Measurements from ENCODE around the gene LSM14B.

LSM14B gene

DNA sequence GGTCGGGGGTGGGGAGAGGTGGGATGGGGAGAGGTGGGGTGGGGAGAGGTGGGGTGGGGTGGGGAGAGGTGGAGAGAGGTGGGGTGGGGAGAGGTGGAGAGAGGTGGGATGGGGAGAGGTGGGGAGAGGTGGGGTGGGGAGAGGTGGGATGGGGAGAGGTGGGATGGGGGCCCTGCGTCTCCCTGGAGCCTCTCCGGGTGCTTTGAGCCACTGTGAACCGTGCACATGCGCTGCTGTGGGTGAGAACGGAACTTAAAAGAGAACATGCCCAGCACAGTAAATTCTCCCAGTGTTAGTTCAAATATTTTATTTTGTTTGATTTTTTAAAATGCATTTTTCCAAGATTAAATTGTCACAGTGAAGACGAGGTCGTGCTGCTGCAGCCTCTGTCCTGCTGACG is 38.0 kb downstream of the LSM14B start:
- no peak overlapping the region for H3K23ac ChIP-seq (ENCODE audit: low read length)
- no peak overlapping the region for H2AK5ac ChIP-seq (ENCODE audit: low read length)
- H3K4me3 ChIP-seq (ENCODE audit: low read depth, low read length): no peak overlapping the region
- H3K18ac ChIP-seq (ENCODE audit: low read length): no peak overlapping the region
- DNase-seq: no peak
- H3K79me2 ChIP-seq (ENCODE audit: control insufficient read depth, insufficient read depth, low read length, poor library complexity): peaks cover 9% of the 10 kb centered on the region
- no peak overlapping the region for H3K4me2 ChIP-seq (ENCODE audit: low read length)
- WGBS (ENCODE audit: extremely low coverage, insufficient coverage, insufficient read length): no CpG with 5 or more reads among the region's 9 CpGs
- no peaks in the 10 kb centered on the region for H3K27me3 ChIP-seq (ENCODE audit: insufficient read depth, low read length)
- H2AFZ ChIP-seq (ENCODE audit: insufficient read depth, low read length, poor library complexity): no peak overlapping the region
- H3K14ac ChIP-seq (ENCODE audit: low read length): no peak overlapping the region
- H4K8ac ChIP-seq (ENCODE audit: low read depth, low read length): no peak overlapping the region
- no peak overlapping the region for H4K91ac ChIP-seq (ENCODE audit: low read depth, low read length)
- no peaks in the 10 kb centered on the region for H3K79me1 ChIP-seq (ENCODE audit: low read length)
- H2BK5ac ChIP-seq (ENCODE audit: low read depth, low read length, poor library complexity): no peak overlapping the region
- no peak overlapping the region for H2BK12ac ChIP-seq (ENCODE audit: low read length)
- peaks cover 54 to 58% of the 10 kb centered on the region in 2 experiments for H3K36me3 ChIP-seq (ENCODE audit: control insufficient read depth in 1 of 2, insufficient read depth in 2 of 2, low read length in 2 of 2)
- no peak overlapping the region for H3K4ac ChIP-seq (ENCODE audit: low read depth, low read length)
- H3K9me3 ChIP-seq (ENCODE audit: insufficient read depth, low read depth, low read length): no peaks in the 10 kb centered on the region
- no peak overlapping the region for H2BK120ac ChIP-seq (ENCODE audit: insufficient read depth, low read length, poor library complexity)
- H3K9ac ChIP-seq (ENCODE audit: low read length): no peak overlapping the region
- H4K12ac ChIP-seq (ENCODE audit: low read depth, low read length): no peak overlapping the region
- H3K4me1 ChIP-seq (ENCODE audit: control insufficient read depth in 1 of 2, insufficient read depth in 2 of 2, low read length in 2 of 2): peaks cover 24 to 28% of the 10 kb centered on the region in 2 experiments
- no peak overlapping the region for H3K27ac ChIP-seq (ENCODE audit: low read depth, low read length)

DNA sequence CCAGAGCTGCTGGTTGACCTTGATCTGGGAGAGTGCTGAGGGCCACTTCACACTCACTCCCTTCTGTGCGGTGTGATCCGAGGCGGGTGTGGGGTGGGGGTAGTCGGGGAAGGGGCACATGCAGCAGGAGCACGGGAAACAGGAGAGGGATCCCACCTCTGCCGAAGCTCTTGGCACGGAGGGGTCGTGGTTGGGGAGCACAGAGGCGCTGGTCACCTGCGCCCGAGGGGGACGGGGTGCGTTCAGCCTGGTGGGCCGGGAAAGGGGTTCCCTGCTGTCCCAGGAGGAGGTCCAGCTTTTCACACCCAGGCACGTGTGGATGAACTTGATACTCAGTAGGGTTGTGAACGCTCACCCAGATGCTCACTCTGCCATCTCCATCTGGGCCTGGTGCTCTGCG is 38.6 kb downstream of the LSM14B start:
- Histone ChIP-seq H2BK12ac (ENCODE audit: low read length) (no peak overlapping the region), H4K12ac (ENCODE audit: low read depth, low read length) (no peak overlapping the region), H2AFZ (ENCODE audit: insufficient read depth, low read length, poor library complexity) (no peak overlapping the region), H3K79me2 (ENCODE audit: control insufficient read depth, insufficient read depth, low read length, poor library complexity) (peaks cover 9% of the 10 kb centered on the region), H3K36me3 (ENCODE audit: control insufficient read depth in 1 of 2, insufficient read depth in 2 of 2, low read length in 2 of 2) (peaks cover 59 to 64% of the 10 kb centered on the region in 2 experiments), H3K9me3 (ENCODE audit: insufficient read depth, low read depth, low read length) (no peaks in the 10 kb centered on the region), H3K9ac (ENCODE audit: low read length) (no peak overlapping the region), H3K4me2 (ENCODE audit: low read length) (no peak overlapping the region), H3K27ac (ENCODE audit: low read depth, low read length) (no peak overlapping the region), H3K27me3 (ENCODE audit: insufficient read depth, low read length) (no peaks in the 10 kb centered on the region), H2BK120ac (ENCODE audit: insufficient read depth, low read length, poor library complexity) (no peak overlapping the region), H3K23ac (ENCODE audit: low read length) (no peak overlapping the region), H2BK5ac (ENCODE audit: low read depth, low read length, poor library complexity) (no peak overlapping the region), H2AK5ac (ENCODE audit: low read length) (no peak overlapping the region), H4K8ac (ENCODE audit: low read depth, low read length) (no peak overlapping the region), H4K91ac (ENCODE audit: low read depth, low read length) (no peak overlapping the region), H3K4me3 (ENCODE audit: low read depth, low read length) (no peak overlapping the region), H3K79me1 (ENCODE audit: low read length) (no peaks in the 10 kb centered on the region), H3K4ac (ENCODE audit: low read depth, low read length) (no peak overlapping the region), H3K18ac (ENCODE audit: low read length) (peak overlapping the region; percentile 16), H3K4me1 (ENCODE audit: control insufficient read depth in 1 of 2, insufficient read depth in 2 of 2, low read length in 2 of 2) (peaks cover 17 to 23% of the 10 kb centered on the region in 2 experiments), H3K14ac (ENCODE audit: low read length) (no peak overlapping the region)
- no CpG with 5 or more reads among the region's 17 CpGs for WGBS (ENCODE audit: extremely low coverage, insufficient coverage, insufficient read length)
- no peak for DNase-seq

DNA sequence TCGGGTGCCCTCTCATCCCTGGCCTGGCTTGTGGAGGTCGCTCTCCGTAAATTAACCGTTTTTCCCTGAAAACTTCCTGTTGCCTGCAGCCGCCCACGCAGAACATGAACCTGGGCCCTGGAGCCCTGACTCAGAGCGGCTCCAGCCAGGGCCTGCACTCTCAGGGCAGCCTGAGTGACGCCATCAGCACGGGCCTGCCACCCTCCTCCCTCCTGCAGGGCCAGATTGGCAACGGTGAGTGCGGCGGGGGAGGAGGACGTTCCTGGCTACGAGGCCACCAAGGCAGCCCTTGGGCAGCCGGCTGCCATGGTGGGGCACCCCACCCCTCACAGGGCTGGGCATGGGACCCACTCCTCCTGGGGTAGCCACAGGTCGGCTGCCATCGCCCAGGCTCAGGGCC is 39.1 kb downstream of the LSM14B start:
- Histone ChIP-seq H2BK5ac (ENCODE audit: low read depth, low read length, poor library complexity) (no peak overlapping the region), H3K27me3 (ENCODE audit: insufficient read depth, low read length) (no peaks in the 10 kb centered on the region), H2AK5ac (ENCODE audit: low read length) (no peak overlapping the region), H2BK12ac (ENCODE audit: low read length) (no peak overlapping the region), H3K4me2 (ENCODE audit: low read length) (no peak overlapping the region), H3K79me2 (ENCODE audit: control insufficient read depth, insufficient read depth, low read length, poor library complexity) (peaks cover 9% of the 10 kb centered on the region), H4K8ac (ENCODE audit: low read depth, low read length) (no peak overlapping the region), H3K4me1 (ENCODE audit: control insufficient read depth in 1 of 2, insufficient read depth in 2 of 2, low read length in 2 of 2) (peaks cover 16 to 25% of the 10 kb centered on the region in 2 experiments), H4K12ac (ENCODE audit: low read depth, low read length) (no peak overlapping the region), H3K9me3 (ENCODE audit: insufficient read depth, low read depth, low read length) (no peaks in the 10 kb centered on the region), H3K27ac (ENCODE audit: low read depth, low read length) (no peak overlapping the region), H3K36me3 (ENCODE audit: control insufficient read depth in 1 of 2, insufficient read depth in 2 of 2, low read length in 2 of 2) (peaks cover 59 to 67% of the 10 kb centered on the region in 2 experiments), H3K23ac (ENCODE audit: low read length) (no peak overlapping the region), H3K4ac (ENCODE audit: low read depth, low read length) (no peak overlapping the region), H2BK120ac (ENCODE audit: insufficient read depth, low read length, poor library complexity) (no peak overlapping the region), H3K79me1 (ENCODE audit: low read length) (no peaks in the 10 kb centered on the region), H2AFZ (ENCODE audit: insufficient read depth, low read length, poor library complexity) (no peak overlapping the region), H4K91ac (ENCODE audit: low read depth, low read length) (no peak overlapping the region), H3K9ac (ENCODE audit: low read length) (no peak overlapping the region), H3K4me3 (ENCODE audit: low read depth, low read length) (no peak overlapping the region), H3K14ac (ENCODE audit: low read length) (no peak overlapping the region), H3K18ac (ENCODE audit: low read length) (peak overlapping the region; percentile 42)
- DNase-seq: no peak
- no CpG with 5 or more reads among the region's 17 CpGs for WGBS (ENCODE audit: extremely low coverage, insufficient coverage, insufficient read length)

DNA sequence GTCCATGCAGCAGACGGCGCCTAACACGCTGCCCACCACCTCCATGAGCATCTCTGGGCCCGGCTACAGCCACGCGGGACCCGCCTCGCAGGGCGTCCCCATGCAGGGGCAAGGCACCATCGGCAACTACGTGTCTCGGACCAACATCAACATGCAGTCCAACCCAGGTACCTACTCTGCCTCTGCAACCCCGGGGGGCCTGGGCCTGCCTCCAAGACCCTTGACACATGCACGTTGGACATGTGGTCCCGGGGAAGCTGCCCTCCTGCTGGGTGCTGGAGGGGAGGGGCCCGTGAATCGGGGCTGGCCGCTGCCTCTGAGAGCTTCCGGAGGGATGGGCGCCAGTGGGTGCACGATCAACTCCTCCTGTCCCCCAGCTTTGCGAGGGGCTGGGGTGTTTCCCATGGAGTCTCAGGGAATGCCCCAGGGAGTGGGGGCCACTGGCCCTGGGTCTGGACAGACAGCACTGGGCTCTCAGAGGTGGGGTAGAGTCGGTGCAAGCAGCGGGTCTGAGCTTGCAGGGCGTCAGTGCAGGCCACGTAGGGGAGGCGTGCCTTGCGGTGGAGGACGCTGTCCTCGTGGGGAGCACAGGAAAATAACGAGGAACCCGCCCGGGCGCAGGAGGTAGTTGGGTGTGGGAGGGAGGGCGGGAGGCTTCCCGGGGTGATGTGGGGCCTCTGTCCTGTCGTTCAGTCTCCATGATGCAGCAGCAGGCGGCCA is 40.6 kb downstream of the LSM14B start:
- Histone ChIP-seq H3K18ac (ENCODE audit: low read length) (no peak overlapping the region), H3K27ac (ENCODE audit: low read depth, low read length) (no peak overlapping the region), H3K9me3 (ENCODE audit: insufficient read depth, low read depth, low read length) (no peaks in the 10 kb centered on the region), H3K79me1 (ENCODE audit: low read length) (no peaks in the 10 kb centered on the region), H3K4me1 (ENCODE audit: control insufficient read depth in 1 of 2, insufficient read depth in 2 of 2, low read length in 2 of 2) (peaks cover 6 to 17% of the 10 kb centered on the region in 2 experiments), H2AK5ac (ENCODE audit: low read length) (no peak overlapping the region), H3K4ac (ENCODE audit: low read depth, low read length) (no peak overlapping the region), H3K4me2 (ENCODE audit: low read length) (no peak overlapping the region), H3K79me2 (ENCODE audit: control insufficient read depth, insufficient read depth, low read length, poor library complexity) (peaks cover under 1% of the 10 kb centered on the region), H2BK5ac (ENCODE audit: low read depth, low read length, poor library complexity) (no peak overlapping the region), H3K14ac (ENCODE audit: low read length) (no peak overlapping the region), H2BK12ac (ENCODE audit: low read length) (no peak overlapping the region), H2BK120ac (ENCODE audit: insufficient read depth, low read length, poor library complexity) (no peak overlapping the region), H4K8ac (ENCODE audit: low read depth, low read length) (no peak overlapping the region), H3K4me3 (ENCODE audit: low read depth, low read length) (no peak overlapping the region), H2AFZ (ENCODE audit: insufficient read depth, low read length, poor library complexity) (no peak overlapping the region), H3K9ac (ENCODE audit: low read length) (no peak overlapping the region), H4K91ac (ENCODE audit: low read depth, low read length) (no peak overlapping the region), H4K12ac (ENCODE audit: low read depth, low read length) (no peak overlapping the region), H3K27me3 (ENCODE audit: insufficient read depth, low read length) (no peaks in the 10 kb centered on the region), H3K23ac (ENCODE audit: low read length) (no peak overlapping the region), H3K36me3 (ENCODE audit: control insufficient read depth in 1 of 2, insufficient read depth in 2 of 2, low read length in 2 of 2) (peaks cover 64 to 71% of the 10 kb centered on the region in 2 experiments)
- no peak for DNase-seq
- WGBS (ENCODE audit: extremely low coverage, insufficient coverage, insufficient read length): no CpG with 5 or more reads among the region's 38 CpGs

Data from trophoblast cell (in vitro differentiated cells and primary cell).